BE2C (cell line): ENCODE data around the gene FAM187B.
"Not testable (repeated sequence)": the region's sequence is repeated elsewhere in the genome, so short reads cannot be mapped to it uniquely, and the experiment has no call there.

ENCODE experiments used
- DNase-seq: peaks from one replicate; pipeline ENCODE4 v3.0.0-alpha.2; 2020
- H3K27me3 ChIP-seq: fragments of 250-450 bp; sonication (Bioruptor Pico); 2 replicates; pipeline ENCODE4 v1.5.1; 2020; ENCODE audit warnings: mild to moderate bottlenecking
- H3K36me3 ChIP-seq: fragments of 250-450 bp; sonication (Bioruptor Pico); 2 replicates; pipeline ENCODE4 v1.5.1; 2020; ENCODE audit warnings: mild to moderate bottlenecking
- H3K4me1 ChIP-seq: fragments of 250-450 bp; sonication (Bioruptor Pico); 2 replicates; pipeline ENCODE4 v1.5.1; 2020
- H3K4me3 ChIP-seq: 2 replicates; pipeline ENCODE4 v1.5.1; 2011; ENCODE audit warnings: low read depth, low read length
- H3K9me3 ChIP-seq: fragments of 250-450 bp; sonication (Bioruptor Pico); 2 replicates; pipeline ENCODE4 v1.5.1; 2020
- CTCF ChIP-seq: IDR thresholded peaks from 2 replicates; pipeline ENCODE4 v1.5.1; 2012; ENCODE audit warnings: mild to moderate bottlenecking, low read depth, low read length

The FAM187B gene

DNA sequence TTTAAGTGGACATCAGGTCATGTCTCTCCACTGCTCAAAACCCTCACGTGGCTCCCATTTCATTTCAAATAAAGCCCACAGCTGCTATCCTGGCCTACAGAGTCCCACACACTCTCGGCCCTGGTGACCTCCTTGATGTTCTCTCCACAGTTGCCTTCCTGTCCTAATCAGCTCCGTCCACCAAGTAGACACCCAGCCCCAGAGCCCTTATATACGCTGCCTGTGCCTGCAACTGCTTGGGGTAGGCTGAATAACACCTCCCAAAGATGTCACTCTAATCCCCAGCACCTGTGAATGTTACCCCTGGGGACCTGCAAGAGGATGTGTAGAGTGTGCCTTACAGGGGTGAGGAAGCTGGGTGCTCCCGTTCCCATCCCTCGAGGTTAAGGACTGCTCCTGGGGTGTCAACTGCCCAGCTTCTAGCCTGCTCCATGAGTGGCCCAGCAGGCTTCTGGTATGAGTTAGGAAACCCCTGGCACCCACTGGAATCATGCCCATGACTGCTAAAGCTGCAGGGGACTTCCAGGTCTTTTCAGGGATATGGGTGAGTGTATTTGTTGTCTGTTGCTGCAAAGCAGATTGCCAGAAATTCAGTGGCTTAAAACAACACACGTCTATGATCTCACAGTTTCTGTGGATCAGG lies 6.0 kb downstream of the FAM187B start:
- no peak for DNase-seq
- no peak overlapping the region for H3K4me3 ChIP-seq
- no peaks in the 10 kb centered on the region for H3K4me1 ChIP-seq
- no peak for TF ChIP-seq CTCF
- H3K36me3 ChIP-seq: no peaks in the 10 kb centered on the region
- no peaks in the 10 kb centered on the region for H3K9me3 ChIP-seq
- H3K27me3 ChIP-seq: no peaks in the 10 kb centered on the region

GRCh38 chr19:35220973-35221590 lies 7.5 kb downstream of the FAM187B start:
- DNase-seq, H3K4me3 ChIP-seq, H3K27me3 ChIP-seq, H3K36me3 ChIP-seq, H3K9me3 ChIP-seq, H3K4me1 ChIP-seq: not testable (repeated sequence)

DNA sequence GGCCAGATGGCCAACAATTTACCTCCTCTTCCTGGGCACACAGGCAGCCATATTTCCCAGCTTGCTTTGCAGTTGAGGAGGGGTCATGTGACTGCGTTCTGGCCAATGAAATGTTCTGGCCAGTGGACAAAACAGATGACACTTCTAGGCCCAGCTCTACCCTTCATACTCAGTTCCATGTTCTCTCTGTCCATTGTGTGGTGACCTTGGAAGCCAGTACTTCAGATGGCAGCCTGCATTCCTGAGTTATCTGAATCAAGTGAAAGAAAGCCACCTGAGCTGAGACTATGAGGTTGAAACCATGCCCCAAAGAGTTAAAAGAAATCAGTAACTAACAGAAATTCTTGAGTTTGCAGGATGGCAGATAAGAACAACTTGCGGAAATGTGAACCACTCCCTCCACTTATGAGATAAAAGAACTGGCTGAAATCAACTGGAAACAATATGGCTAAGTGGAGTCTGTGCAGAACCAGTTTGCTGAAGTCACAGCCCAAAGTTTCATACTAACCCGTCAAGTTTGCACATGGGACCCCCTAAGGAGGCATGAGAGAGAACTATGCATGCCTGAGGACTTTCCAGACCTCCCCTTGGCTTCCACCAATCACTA lies 8.1 kb downstream of the FAM187B start:
- no peak for TF ChIP-seq CTCF
- DNase-seq: no peak
- Histone ChIP-seq H3K4me1 (no peaks in the 10 kb centered on the region), H3K9me3 (no peaks in the 10 kb centered on the region), H3K4me3 (no peak overlapping the region), H3K36me3 (no peaks in the 10 kb centered on the region), H3K27me3 (no peaks in the 10 kb centered on the region)

GRCh38 chr19:35219008-35219407 lies 9.5 kb downstream of the FAM187B start:
- H3K4me1 ChIP-seq: no peaks in the 10 kb centered on the region; the same call in 1 of the 2 replicates
- DNase-seq: no peak
- no peak for TF ChIP-seq CTCF

GRCh38 chr19:35217649-35217990 lies 10.9 kb downstream of the FAM187B start:
- no peak for TF ChIP-seq CTCF
- Histone ChIP-seq H3K36me3 (no peaks in the 10 kb centered on the region), H3K9me3 (no peaks in the 10 kb centered on the region), H3K4me1 (peaks cover 3% of the 10 kb centered on the region), H3K4me3 (no peak overlapping the region), H3K27me3 (no peaks in the 10 kb centered on the region)
- no peak for DNase-seq

More at GRCh38 chr19:35219008-35219407, 9.5 kb downstream of the FAM187B start:
- no peak overlapping the region for H3K4me3 ChIP-seq
- no peaks in the 10 kb centered on the region for H3K36me3 ChIP-seq
- no peaks in the 10 kb centered on the region for H3K27me3 ChIP-seq
- no peaks in the 10 kb centered on the region for H3K9me3 ChIP-seq

DNA sequence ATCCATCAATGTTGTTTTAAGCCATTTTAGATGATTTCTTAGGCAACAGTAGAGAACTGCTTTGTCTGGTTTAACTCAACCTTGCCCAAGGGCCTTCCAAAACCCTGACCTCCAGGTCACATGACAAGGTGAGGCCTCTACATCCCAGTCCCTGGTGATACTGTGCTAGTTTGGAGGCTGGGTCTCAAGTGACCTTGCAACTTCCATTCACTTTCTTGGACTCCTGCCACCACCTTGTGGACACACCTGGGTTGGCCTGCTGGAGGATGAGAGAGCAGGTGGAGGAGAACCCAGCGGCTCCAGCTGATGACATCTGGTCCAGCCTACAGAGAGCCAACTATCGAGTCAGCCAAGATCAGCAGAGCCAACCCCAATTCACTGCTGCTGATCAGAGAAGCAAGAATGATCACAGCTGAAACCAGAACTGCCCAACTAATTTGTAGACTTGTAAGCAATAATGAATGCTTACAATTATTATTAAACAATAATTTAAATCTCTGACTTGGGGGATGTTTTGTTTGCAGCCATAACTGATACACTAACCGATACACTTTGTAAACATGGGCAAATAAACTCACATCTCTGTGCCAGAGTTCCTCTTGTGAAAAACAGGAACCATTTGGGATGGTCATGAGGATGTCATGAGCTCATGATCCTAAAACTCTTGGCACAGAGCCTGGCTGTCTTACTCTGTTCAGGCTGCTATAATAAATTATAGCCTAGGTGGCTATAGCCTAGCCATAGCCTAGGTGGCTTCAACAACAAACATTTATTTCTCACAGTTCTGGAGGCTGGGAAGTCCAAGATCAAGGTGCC lies 11.5 kb downstream of the FAM187B start:
- H3K27me3 ChIP-seq: no peaks in the 10 kb centered on the region
- H3K9me3 ChIP-seq: no peaks in the 10 kb centered on the region
- H3K36me3 ChIP-seq: no peaks in the 10 kb centered on the region
- peaks cover 3% of the 10 kb centered on the region for H3K4me1 ChIP-seq
- DNase-seq: no peak
- no peak overlapping the region for H3K4me3 ChIP-seq
- TF ChIP-seq CTCF: no peak
